ENCODE measurements around the gene SUCLG2.

SUCLG2 gene

GRCh38 chr3:67500709-67501108 is 153.7 kb downstream of the SUCLG2 start:
- Histone ChIP-seq H3K36me3 (ENCODE audit: control insufficient read depth, low read length) (peaks cover 4% of the 10 kb centered on the region), H3K27me3 (ENCODE audit: control insufficient read depth, low read length) (no peaks in the 10 kb centered on the region), H3K9me3 (ENCODE audit: control insufficient read depth, insufficient read depth, low read length) (no peaks in the 10 kb centered on the region), H4K20me1 (ENCODE audit: control insufficient read depth, insufficient read depth, low read depth, low read length) (no peaks in the 10 kb centered on the region), H3K4me1 (ENCODE audit: control insufficient read depth, low read length) (no peaks in the 10 kb centered on the region), H3F3A (ENCODE audit: control insufficient read depth, insufficient read depth) (no peaks in the 10 kb centered on the region), H3K27ac (ENCODE audit: low read depth, low read length) (no peak overlapping the region), H3K79me2 (ENCODE audit: control insufficient read depth, low read length) (no peaks in the 10 kb centered on the region), H3K4me3 (ENCODE audit: low read length) (no peak overlapping the region), H3K9me2 (replicated peaks; ENCODE audit: control insufficient read depth, low read length) (no peaks in the 10 kb centered on the region), H3K4me2 (ENCODE audit: low read length) (no peak overlapping the region)
- no peak for TF ChIP-seq CTCF (IDR thresholded peaks at IDR 0.05; ENCODE audit: low read depth, low read length, poor library complexity, severe bottlenecking)

- no peaks in the 10 kb centered on the region for H3K9me3 ChIP-seq (ENCODE audit: control insufficient read depth, insufficient read depth, low read length)
- no peaks in the 10 kb centered on the region for H4K20me1 ChIP-seq (ENCODE audit: control insufficient read depth, insufficient read depth, low read depth, low read length)
- H3K4me1 ChIP-seq (ENCODE audit: control insufficient read depth, low read length) = no peaks in the 10 kb centered on the region
- peaks cover 25% of the 10 kb centered on the region for H3K36me3 ChIP-seq (ENCODE audit: control insufficient read depth, low read length)
- H3K27ac ChIP-seq (ENCODE audit: low read depth, low read length) = no peak overlapping the region
- no peaks in the 10 kb centered on the region for H3K9me2 ChIP-seq (replicated peaks; ENCODE audit: control insufficient read depth, low read length)
- no peaks in the 10 kb centered on the region for H3F3A ChIP-seq (ENCODE audit: control insufficient read depth, insufficient read depth)
- TF ChIP-seq CTCF (IDR thresholded peaks at IDR 0.05; ENCODE audit: low read depth, low read length, poor library complexity, severe bottlenecking) = no peak
- no peak for TF ChIP-seq EZH2phosphoT487 (IDR thresholded peaks at IDR 0.05; ENCODE audit: borderline replicate concordance, low read length)
- H3K79me2 ChIP-seq (ENCODE audit: control insufficient read depth, low read length) = no peaks in the 10 kb centered on the region
- no peaks in the 10 kb centered on the region for H3K27me3 ChIP-seq (ENCODE audit: control insufficient read depth, low read length)
- H3K4me2 ChIP-seq (ENCODE audit: low read length) = no peak overlapping the region
- no peak overlapping the region for H3K4me3 ChIP-seq (ENCODE audit: low read length)
Observed at GRCh38 chr3:67497746-67498145, 156.7 kb downstream of the SUCLG2 start.

- no peaks in the 10 kb centered on the region for H3K79me2 ChIP-seq (ENCODE audit: control insufficient read depth, low read length)
- H3K4me3 ChIP-seq (ENCODE audit: low read length) = no peak overlapping the region
- no peaks in the 10 kb centered on the region for H3F3A ChIP-seq (ENCODE audit: control insufficient read depth, insufficient read depth)
- no peak overlapping the region for H3K27ac ChIP-seq (ENCODE audit: low read depth, low read length)
- no peaks in the 10 kb centered on the region for H4K20me1 ChIP-seq (ENCODE audit: control insufficient read depth, insufficient read depth, low read depth, low read length)
- TF ChIP-seq EZH2phosphoT487 (IDR thresholded peaks at IDR 0.05; ENCODE audit: borderline replicate concordance, low read length) (no peak), CTCF (IDR thresholded peaks at IDR 0.05; ENCODE audit: low read depth, low read length, poor library complexity, severe bottlenecking) (no peak)
- no peaks in the 10 kb centered on the region for H3K27me3 ChIP-seq (ENCODE audit: control insufficient read depth, low read length)
- no peak overlapping the region for H3K4me2 ChIP-seq (ENCODE audit: low read length)
- H3K36me3 ChIP-seq (ENCODE audit: control insufficient read depth, low read length) = peaks cover 26% of the 10 kb centered on the region
- H3K4me1 ChIP-seq (ENCODE audit: control insufficient read depth, low read length) = no peaks in the 10 kb centered on the region
- H3K9me3 ChIP-seq (ENCODE audit: control insufficient read depth, insufficient read depth, low read length) = no peaks in the 10 kb centered on the region
- no peaks in the 10 kb centered on the region for H3K9me2 ChIP-seq (replicated peaks; ENCODE audit: control insufficient read depth, low read length)
Observed at GRCh38 chr3:67495751-67496150, 158.7 kb downstream of the SUCLG2 start.

- TF ChIP-seq CTCF (IDR thresholded peaks at IDR 0.05; ENCODE audit: low read depth, low read length, poor library complexity, severe bottlenecking) (no peak), EZH2phosphoT487 (IDR thresholded peaks at IDR 0.05; ENCODE audit: borderline replicate concordance, low read length) (no peak)
- H3K9me2 ChIP-seq (replicated peaks; ENCODE audit: control insufficient read depth, low read length) = no peaks in the 10 kb centered on the region
- no peaks in the 10 kb centered on the region for H4K20me1 ChIP-seq (ENCODE audit: control insufficient read depth, insufficient read depth, low read depth, low read length)
- H3F3A ChIP-seq (ENCODE audit: control insufficient read depth, insufficient read depth) = no peaks in the 10 kb centered on the region
- H3K4me1 ChIP-seq (ENCODE audit: control insufficient read depth, low read length) = no peaks in the 10 kb centered on the region
- H3K36me3 ChIP-seq (ENCODE audit: control insufficient read depth, low read length) = peaks cover 26% of the 10 kb centered on the region
- H3K4me2 ChIP-seq (ENCODE audit: low read length) = no peak overlapping the region
- H3K79me2 ChIP-seq (ENCODE audit: control insufficient read depth, low read length) = no peaks in the 10 kb centered on the region
- H3K4me3 ChIP-seq (ENCODE audit: low read length) = no peak overlapping the region
- no peaks in the 10 kb centered on the region for H3K9me3 ChIP-seq (ENCODE audit: control insufficient read depth, insufficient read depth, low read length)
- H3K27me3 ChIP-seq (ENCODE audit: control insufficient read depth, low read length) = no peaks in the 10 kb centered on the region
- H3K27ac ChIP-seq (ENCODE audit: low read depth, low read length) = no peak overlapping the region
Observed at GRCh38 chr3:67493808-67494207, 160.6 kb downstream of the SUCLG2 start.

Measured in DOHH2 (cell line).